SK-N-SH treated with all-trans-retinoic acid at 6 μM for 48 hours (cell line): ENCODE results near the gene TOM1L1.

Experiments
- ATAC-seq: fragments of 200-7000 bp; cut with Tn5 transposase; 3 replicates; pipeline ENCODE4 v1.9.1; 2020; ENCODE audit warnings: mild to moderate bottlenecking, moderate library complexity
- ARNTL ChIP-seq: fragments of 450-650 bp; formaldehyde crosslinking; IDR thresholded peaks from 2 replicates; pipeline ENCODE4 v1.5.0; 2020; ENCODE audit warnings: low read depth, mild to moderate bottlenecking, moderate library complexity, borderline replicate concordance
- BACH2 ChIP-seq: fragments of 250-450 bp; sonication (Bioruptor Pico); IDR thresholded peaks from 2 replicates; pipeline ENCODE4 v1.9.0; 2021; ENCODE audit warnings: mild to moderate bottlenecking, borderline replicate concordance
- CSDC2 ChIP-seq: fragments of 250-450 bp; sonication (Bioruptor Pico); IDR thresholded peaks from 2 replicates; pipeline ENCODE4 v1.5.0; 2020; ENCODE audit warnings: mild to moderate bottlenecking, moderate library complexity
- CSRNP3 ChIP-seq: fragments of 250-450 bp; sonication (Bioruptor Pico); IDR thresholded peaks from 2 replicates; pipeline ENCODE4 v1.5.1; 2021; ENCODE audit warnings: mild to moderate bottlenecking, moderate library complexity
- ESRRG ChIP-seq: fragments of 250-450 bp; sonication (Bioruptor Pico); IDR thresholded peaks from 2 replicates; pipeline ENCODE4 v1.6.1; 2021; ENCODE audit warnings: mild to moderate bottlenecking
- GLIS3 ChIP-seq: fragments of 250-450 bp; sonication (Bioruptor Pico); IDR thresholded peaks from 2 replicates; pipeline ENCODE4 v1.5.0; 2020; ENCODE audit warnings: mild to moderate bottlenecking, moderate library complexity
- ISL1 ChIP-seq: fragments of 250-450 bp; sonication (Bioruptor Pico); IDR thresholded peaks from 2 replicates; pipeline ENCODE4 v2.1.2; 2022; ENCODE audit warnings: mild to moderate bottlenecking, moderate library complexity
- OSR1 ChIP-seq: fragments of 250-450 bp; sonication (Bioruptor Pico); IDR thresholded peaks from 2 replicates; pipeline ENCODE4 v1.8.0; 2022; ENCODE audit warnings: moderate library complexity, mild to moderate bottlenecking, inconsistent platforms
- PATZ1 ChIP-seq: fragments of 250-450 bp; sonication (Bioruptor Pico); IDR thresholded peaks from 2 replicates; pipeline ENCODE4 v1.8.0; 2020; ENCODE audit warnings: mild to moderate bottlenecking, moderate library complexity, borderline replicate concordance
- PPARA ChIP-seq: fragments of 250-450 bp; sonication (Bioruptor Pico); IDR thresholded peaks from 2 replicates; pipeline ENCODE4 v1.5.0; 2020; ENCODE audit warnings: mild to moderate bottlenecking, borderline replicate concordance
- RARB ChIP-seq: fragments of 250-450 bp; sonication (Bioruptor Pico); IDR thresholded peaks from 2 replicates; pipeline ENCODE4 v1.8.0; 2021; ENCODE audit warnings: mild to moderate bottlenecking, moderate library complexity
- SNAI2 ChIP-seq: fragments of 250-450 bp; sonication (Bioruptor Pico); IDR thresholded peaks from 2 replicates; pipeline ENCODE4 v1.5.0; 2020; ENCODE audit warnings: mild to moderate bottlenecking, moderate library complexity
- TCF4 ChIP-seq: fragments of 250-450 bp; sonication (Bioruptor Pico); IDR thresholded peaks from 2 replicates; pipeline ENCODE4 v1.8.0; 2021; ENCODE audit warnings: mild to moderate bottlenecking, moderate library complexity, borderline replicate concordance
- TOX ChIP-seq: fragments of 250-450 bp; sonication (Bioruptor Pico); IDR thresholded peaks from 2 replicates; pipeline ENCODE4 v1.8.0; 2021; ENCODE audit warnings: mild to moderate bottlenecking, moderate library complexity, borderline replicate concordance
- TSHZ2 ChIP-seq: fragments of 250-450 bp; sonication (Bioruptor Pico); IDR thresholded peaks from 2 replicates; pipeline ENCODE4 v1.5.0; 2020; ENCODE audit warnings: mild to moderate bottlenecking, moderate library complexity
- ZC3H10 ChIP-seq: fragments of 250-450 bp; sonication (Bioruptor Pico); IDR thresholded peaks from 2 replicates; pipeline ENCODE4 v1.5.1; 2021; ENCODE audit warnings: mild to moderate bottlenecking, moderate library complexity
- ZFP3 ChIP-seq: fragments of 250-450 bp; sonication (Bioruptor Pico); IDR thresholded peaks from 2 replicates; pipeline ENCODE4 v1.5.0; 2020; ENCODE audit warnings: mild to moderate bottlenecking, moderate library complexity
- ZFP30 ChIP-seq: fragments of 450-650 bp; formaldehyde crosslinking; IDR thresholded peaks from 2 replicates; pipeline ENCODE4 v1.5.0; 2022; ENCODE audit warnings: mild to moderate bottlenecking, moderate library complexity
- ZNF565 ChIP-seq: fragments of 450-650 bp; formaldehyde crosslinking; conservative IDR thresholded peaks from 2 replicates; pipeline ENCODE4 v1.5.0; 2020; ENCODE audit warnings: low read depth, mild to moderate bottlenecking, moderate library complexity
- ZNF70 ChIP-seq: fragments of 450-650 bp; formaldehyde crosslinking; IDR thresholded peaks from 2 replicates; pipeline ENCODE4 v1.5.0; 2020; ENCODE audit warnings: mild to moderate bottlenecking, moderate library complexity
- ZNF8 ChIP-seq: fragments of 450-650 bp; formaldehyde crosslinking; IDR thresholded peaks from 2 replicates; pipeline ENCODE4 v1.5.0; 2020; ENCODE audit warnings: mild to moderate bottlenecking, moderate library complexity
- TF ChIP-seq, protein P1 (sequence below): fragments of 250-450 bp; sonication (Bioruptor Pico); IDR thresholded peaks from 2 replicates; pipeline ENCODE4 v1.5.1; 2020; ENCODE audit warnings: low read depth, mild to moderate bottlenecking, moderate library complexity

The TOM1L1 gene

DNA sequence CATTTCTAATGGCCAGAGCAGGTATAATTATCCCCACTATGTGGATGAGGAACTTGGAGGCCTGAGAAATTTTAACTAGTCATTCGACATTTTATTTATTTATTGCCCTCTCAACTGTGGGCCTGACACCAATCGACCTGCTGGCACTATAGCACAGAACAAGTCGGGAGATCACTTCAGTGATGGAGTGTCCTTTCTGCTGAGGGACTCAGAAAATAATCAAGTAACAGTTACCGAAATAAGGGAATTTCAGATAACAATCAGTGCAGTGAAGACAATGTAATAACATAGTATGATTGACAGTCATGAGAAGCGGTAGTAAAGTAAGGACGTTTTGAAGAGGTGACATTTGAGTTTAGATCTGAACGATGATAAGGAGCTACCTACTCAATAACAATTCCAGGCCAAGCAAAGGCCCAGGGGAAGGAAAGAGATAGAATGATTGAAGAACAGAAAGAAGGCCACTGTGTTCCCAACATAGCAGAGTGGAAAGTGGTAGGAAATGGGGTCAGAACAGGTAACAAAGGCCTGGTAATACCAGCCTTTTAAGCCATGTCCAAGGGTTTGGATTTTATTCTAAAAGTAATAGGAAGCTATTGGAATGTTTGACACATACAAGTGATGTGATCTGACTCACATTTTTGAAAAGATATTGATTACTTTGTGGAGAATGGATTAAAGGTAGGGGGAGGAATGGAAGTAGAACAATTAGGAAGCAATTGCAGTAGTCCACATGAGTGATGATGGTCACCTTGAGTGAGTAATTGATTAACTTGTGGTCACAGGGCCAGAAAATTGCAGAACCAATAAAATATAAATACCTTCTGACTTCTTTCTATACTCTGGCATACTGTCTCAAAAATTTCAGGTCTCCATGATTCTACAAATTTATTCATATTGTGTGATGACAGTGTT is 69.3 kb downstream of the TOM1L1 start:
- ATAC-seq: no peak
- TF ChIP-seq ZFP3 (CRISPR knock-in tag) (no peak), TCF4 (no peak)

- TF ChIP-seq CSRNP3 (CRISPR knock-in tag) (no peak), ZNF70 (CRISPR knock-in tag) (no peak), ARNTL (CRISPR knock-in tag) (no peak), GLIS3 (CRISPR knock-in tag) (no peak), ZFP3 (CRISPR knock-in tag) (no peak), ISL1 (CRISPR knock-in tag) (no peak), SNAI2 (CRISPR knock-in tag) (no peak), BACH2 (CRISPR knock-in tag) (no peak)
- TF ChIP-seq, protein P1, sequence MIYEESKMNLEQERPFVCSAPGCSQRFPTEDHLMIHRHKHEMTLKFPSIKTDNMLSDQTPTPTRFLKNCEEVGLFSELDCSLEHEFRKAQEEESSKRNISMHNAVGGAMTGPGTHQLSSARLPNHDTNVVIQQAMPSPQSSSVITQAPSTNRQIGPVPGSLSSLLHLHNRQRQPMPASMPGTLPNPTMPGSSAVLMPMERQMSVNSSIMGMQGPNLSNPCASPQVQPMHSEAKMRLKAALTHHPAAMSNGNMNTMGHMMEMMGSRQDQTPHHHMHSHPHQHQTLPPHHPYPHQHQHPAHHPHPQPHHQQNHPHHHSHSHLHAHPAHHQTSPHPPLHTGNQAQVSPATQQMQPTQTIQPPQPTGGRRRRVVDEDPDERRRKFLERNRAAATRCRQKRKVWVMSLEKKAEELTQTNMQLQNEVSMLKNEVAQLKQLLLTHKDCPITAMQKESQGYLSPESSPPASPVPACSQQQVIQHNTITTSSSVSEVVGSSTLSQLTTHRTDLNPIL (CRISPR knock-in tag): no peak
- TF ChIP-seq, all 23 proteins: peak for 0
- ATAC-seq: no peak
Observed at GRCh38 chr17:54971147-54971546, 70.5 kb downstream of the TOM1L1 start.

GRCh38 chr17:54971901-54972300 is 71.2 kb downstream of the TOM1L1 start:
- no peak for ATAC-seq
- no peak for TF ChIP-seq ISL1 (CRISPR knock-in tag)
- TF ChIP-seq ZNF70 (CRISPR knock-in tag): no peak

GRCh38 chr17:54972406-54973138 is 71.9 kb downstream of the TOM1L1 start:
- no peak for TF ChIP-seq ZNF8
- TF ChIP-seq OSR1 (CRISPR knock-in tag): no peak
- TF ChIP-seq ISL1 (CRISPR knock-in tag): no peak
- ATAC-seq: no peak

DNA sequence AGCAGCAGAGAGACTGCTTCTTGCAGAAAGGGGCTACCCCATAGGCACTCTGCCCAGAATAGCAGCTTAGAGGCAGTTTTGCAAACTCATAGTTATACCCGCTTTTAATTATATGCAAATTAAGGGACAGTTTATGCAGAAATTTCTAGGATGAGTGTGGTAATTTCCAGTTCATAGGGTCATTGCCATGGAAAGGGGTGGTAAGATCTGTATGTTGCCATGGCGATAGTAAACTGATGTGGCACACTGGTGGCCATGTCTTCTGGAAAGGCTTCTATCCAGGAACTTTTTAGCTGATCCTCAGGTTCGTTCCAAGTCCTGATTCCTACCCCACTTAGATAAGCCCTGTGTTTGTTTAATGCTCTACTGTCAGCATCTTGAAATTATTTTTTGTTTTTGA is 74.1 kb downstream of the TOM1L1 start:
- TF ChIP-seq ZNF565 (CRISPR knock-in tag) (no peak), ZC3H10 (no peak), CSDC2 (CRISPR knock-in tag) (no peak), ARNTL (CRISPR knock-in tag) (no peak), BACH2 (CRISPR knock-in tag) (no peak), PPARA (CRISPR knock-in tag) (no peak), CSRNP3 (CRISPR knock-in tag) (no peak), ISL1 (CRISPR knock-in tag) (no peak), OSR1 (CRISPR knock-in tag) (no peak), ESRRG (CRISPR knock-in tag) (no peak), SNAI2 (CRISPR knock-in tag) (no peak), RARB (no peak), TOX (CRISPR knock-in tag) (no peak), ZFP3 (CRISPR knock-in tag) (no peak)
- ATAC-seq: no peak

DNA sequence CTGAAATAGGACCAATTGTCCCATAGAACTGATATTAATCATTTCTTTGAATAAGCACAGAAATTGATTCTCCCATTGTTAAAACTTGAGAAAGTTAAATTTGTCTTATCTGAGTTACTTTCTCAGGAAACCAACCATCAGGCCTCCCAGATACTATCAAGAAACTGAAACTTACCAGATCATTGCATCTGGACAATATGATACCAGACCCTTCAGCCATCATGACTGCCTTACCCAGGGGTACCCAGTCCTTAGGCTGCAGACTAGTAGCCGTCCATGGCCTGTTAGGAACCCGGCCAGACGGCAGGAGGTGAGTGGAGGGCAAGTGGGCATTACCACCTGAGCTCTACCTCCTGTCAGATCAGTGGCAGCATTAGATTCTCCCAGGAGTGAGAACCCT is 75.7 kb downstream of the TOM1L1 start:
- no peak for ATAC-seq
- TF ChIP-seq RARB: no peak
- TF ChIP-seq ZNF565 (CRISPR knock-in tag): no peak
- no peak for TF ChIP-seq TCF4
- no peak for TF ChIP-seq TOX (CRISPR knock-in tag)
- no peak for TF ChIP-seq OSR1 (CRISPR knock-in tag)
- TF ChIP-seq CSDC2 (CRISPR knock-in tag): no peak
- TF ChIP-seq ZNF70 (CRISPR knock-in tag): no peak
- no peak for TF ChIP-seq PATZ1 (CRISPR knock-in tag)
- TF ChIP-seq GLIS3 (CRISPR knock-in tag): no peak
- TF ChIP-seq ISL1 (CRISPR knock-in tag): no peak
- TF ChIP-seq ZFP30 (CRISPR knock-in tag): no peak
- TF ChIP-seq TSHZ2 (CRISPR knock-in tag): no peak
